Cardiac fibroblast (primary cell): Measurements from ENCODE around the gene EXOSC10.

ENCODE experiments used
- DNase-seq, 2 donors: peaks; one replicate each; pipeline versions ENCODE4 v3.0.0 to v3.0.0-alpha.2; 2010; ENCODE audit warnings: low read depth in 2 of 2
- H3K4me3 ChIP-seq, 2 donors: replicated peaks in 1 of 2; 1 replicate in 1 of 2; 2 replicates in 1 of 2; pipeline ENCODE4 v1.5.1; 2011; ENCODE audit warnings: low read depth in 2 of 2, low read length in 2 of 2, mild to moderate bottlenecking in 2 of 2, moderate library complexity in 1 of 2
- CTCF ChIP-seq: IDR thresholded peaks from one replicate; pipeline ENCODE4 v1.5.1; 2011; ENCODE audit warnings: low read depth, mild to moderate bottlenecking, low read length, inconsistent platforms

The EXOSC10 gene

GRCh38 chr1:11131816-11132215, 32.1 kb upstream of the EXOSC10 start:
- TF ChIP-seq CTCF = no peak
- H3K4me3 ChIP-seq = no peak overlapping the region
- no peak for DNase-seq

GRCh38 chr1:11130406-11130805, 30.7 kb upstream of the EXOSC10 start:
- no peak for DNase-seq
- no peak for TF ChIP-seq CTCF
- no peak overlapping the region for H3K4me3 ChIP-seq

GRCh38 chr1:11129649-11130390, 30.2 kb upstream of the EXOSC10 start:
- TF ChIP-seq CTCF = no peak
- DNase-seq = no peak
- no peak overlapping the region for H3K4me3 ChIP-seq

- no peak for TF ChIP-seq CTCF
- DNase-seq = no peak
These were observed 26.9 kb upstream of the EXOSC10 start for GRCh38 chr1:11126569-11126968.

GRCh38 chr1:11125931-11126330, 26.3 kb upstream of the EXOSC10 start:
- TF ChIP-seq CTCF = no peak
- H3K4me3 ChIP-seq = no peak overlapping the region
- no peak for DNase-seq

More at GRCh38 chr1:11126569-11126968, 26.9 kb upstream of the EXOSC10 start:
- no peak overlapping the region for H3K4me3 ChIP-seq

GRCh38 chr1:11124965-11125364, 25.3 kb upstream of the EXOSC10 start:
- no peak for DNase-seq
- no peak for TF ChIP-seq CTCF
- no peak overlapping the region for H3K4me3 ChIP-seq

- TF ChIP-seq CTCF = no peak
- H3K4me3 ChIP-seq = no peak overlapping the region
- DNase-seq = no peak
These were observed 16.6 kb upstream of the EXOSC10 start for GRCh38 chr1:11116318-11116717.
